ENCODE data around the gene WDR64.

DNA sequence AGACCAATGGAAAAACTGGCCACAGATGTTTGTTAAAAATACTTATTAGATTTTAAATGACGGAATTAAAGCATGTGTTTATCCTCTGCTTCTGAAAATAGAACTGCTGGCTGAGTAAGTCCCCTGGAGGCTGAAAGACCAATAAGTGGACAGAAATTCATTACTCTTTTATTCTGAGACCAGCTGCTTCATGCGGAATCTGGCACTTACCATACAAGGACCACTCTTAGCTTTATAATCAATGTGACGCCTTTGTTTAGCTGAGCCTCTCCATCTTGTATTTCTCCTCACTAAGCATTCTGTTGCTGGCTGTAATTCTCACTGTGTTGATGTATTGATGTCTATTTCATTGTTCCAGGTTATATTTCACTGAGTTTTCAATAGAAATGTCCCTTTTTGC lies 189.6 kb downstream of the WDR64 start:
- TF ChIP-seq CTCF (conservative IDR thresholded peaks at IDR 0.05; ENCODE audit: low read depth, low read length) (no peak), EZH2 (IDR thresholded peaks at IDR 0.05; ENCODE audit: borderline replicate concordance, low read depth, low read length, poor library complexity, severe bottlenecking) (no peak)

Measured in A673 (cell line).